OCI-LY7 (cell line): ENCODE measurements around the gene AFTPH.

Experiments
- EZH2phosphoT487 ChIP-seq: fragments of 200-600 bp; sonication (generic); IDR thresholded peaks from 2 replicates; pipeline ENCODE4 v1.6.1; 2018; ENCODE audit warnings: low read depth, borderline replicate concordance, mild to moderate bottlenecking, mixed run types, antibody characterized with exemption, low read length, moderate library complexity, mixed read lengths
- TF ChIP-seq, protein P1 (sequence below): fragments of 200-600 bp; sonication (generic); conservative IDR thresholded peaks from 2 replicates; pipeline ENCODE4 v1.5.1; 2014; ENCODE audit warnings: mild to moderate bottlenecking, antibody characterized with exemption, low read length, moderate library complexity, mixed read lengths

DNA sequence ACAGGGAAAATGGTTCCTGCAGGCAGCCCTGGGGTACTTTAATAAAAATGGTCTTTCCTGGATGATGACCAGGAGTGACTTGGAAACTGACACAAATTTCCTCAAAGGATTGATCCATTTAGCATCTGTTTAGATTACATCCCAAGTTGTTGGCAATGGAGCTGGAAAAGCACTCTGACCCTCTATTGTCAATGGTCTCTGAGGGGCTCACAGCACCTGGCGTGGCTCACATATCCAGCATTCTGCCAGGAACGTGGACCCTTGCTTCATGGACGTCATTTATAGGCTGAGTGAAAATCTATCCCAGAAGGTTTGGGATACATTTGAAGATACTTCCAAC, 85.8 kb downstream of the AFTPH start:
- no peak for TF ChIP-seq EZH2phosphoT487
- TF ChIP-seq, protein P1, sequence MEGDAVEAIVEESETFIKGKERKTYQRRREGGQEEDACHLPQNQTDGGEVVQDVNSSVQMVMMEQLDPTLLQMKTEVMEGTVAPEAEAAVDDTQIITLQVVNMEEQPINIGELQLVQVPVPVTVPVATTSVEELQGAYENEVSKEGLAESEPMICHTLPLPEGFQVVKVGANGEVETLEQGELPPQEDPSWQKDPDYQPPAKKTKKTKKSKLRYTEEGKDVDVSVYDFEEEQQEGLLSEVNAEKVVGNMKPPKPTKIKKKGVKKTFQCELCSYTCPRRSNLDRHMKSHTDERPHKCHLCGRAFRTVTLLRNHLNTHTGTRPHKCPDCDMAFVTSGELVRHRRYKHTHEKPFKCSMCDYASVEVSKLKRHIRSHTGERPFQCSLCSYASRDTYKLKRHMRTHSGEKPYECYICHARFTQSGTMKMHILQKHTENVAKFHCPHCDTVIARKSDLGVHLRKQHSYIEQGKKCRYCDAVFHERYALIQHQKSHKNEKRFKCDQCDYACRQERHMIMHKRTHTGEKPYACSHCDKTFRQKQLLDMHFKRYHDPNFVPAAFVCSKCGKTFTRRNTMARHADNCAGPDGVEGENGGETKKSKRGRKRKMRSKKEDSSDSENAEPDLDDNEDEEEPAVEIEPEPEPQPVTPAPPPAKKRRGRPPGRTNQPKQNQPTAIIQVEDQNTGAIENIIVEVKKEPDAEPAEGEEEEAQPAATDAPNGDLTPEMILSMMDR: no peak
